Thyroid gland (tissue), 4 donors: ENCODE measurements around the gene BEAN1.

Experiments used
- CTCF ChIP-seq, 6 experiments: fragments of 200-600 bp in 3 of 6; fragments of 450-650 bp in 3 of 6; sonication (generic) in 3 of 6; IDR thresholded peaks; one replicate each; pipeline ENCODE4 v1.5.1; 2016 to 2019; ENCODE audit warnings: antibody characterized with exemption in 6 of 6, mild to moderate bottlenecking in 2 of 6, inconsistent platforms in 1 of 6, moderate library complexity in 1 of 6
- POLR2A ChIP-seq, 2 donors: fragments of 450-650 bp; IDR thresholded peaks; one replicate each; pipeline ENCODE4 v1.6.1; 2017; ENCODE audit warnings: antibody characterized with exemption in 2 of 2, mild to moderate bottlenecking in 2 of 2, moderate library complexity in 1 of 2

GRCh38 chr16:66517586-66518263 lies 90.6 kb downstream of the BEAN1 start:
- TF ChIP-seq CTCF (IDR thresholded peaks at IDR 0.05) (no peak), POLR2A (IDR thresholded peaks at IDR 0.05) (no peak)
